Lower leg skin (tissue), 3 donors: ENCODE measurements around the gene MTG1.

Source experiments
- CTCF ChIP-seq, 3 donors: fragments of 450-650 bp; IDR thresholded peaks; one replicate each; pipeline ENCODE4 v1.5.1; 2016; ENCODE audit warnings: antibody characterized with exemption in 3 of 3, mild to moderate bottlenecking in 3 of 3, moderate library complexity in 2 of 3
- POLR2A ChIP-seq, 2 donors: fragments of 450-650 bp; IDR thresholded peaks; one replicate each; pipeline ENCODE4 v1.6.1; 2016 to 2017; ENCODE audit warnings: antibody characterized with exemption in 2 of 2, mild to moderate bottlenecking in 1 of 2, moderate library complexity in 1 of 2

- TF ChIP-seq CTCF (IDR thresholded peaks at IDR 0.05) (no peak), POLR2A (IDR thresholded peaks at IDR 0.05) (no peak)
Observed at GRCh38 chr10:133466683-133467275, 72.8 kb downstream of the MTG1 start.
